ENCODE results near the gene HAPLN1. TPM values are rescaled to one million over a fixed set of nuclear protein-coding genes. Genes with fewer than 3 reads are reported as not detected.

Gene HAPLN1
- total and polyA plus RNA-seq, 2 experiments from 2014 or later = 1.5 to 4.0 TPM

DNA sequence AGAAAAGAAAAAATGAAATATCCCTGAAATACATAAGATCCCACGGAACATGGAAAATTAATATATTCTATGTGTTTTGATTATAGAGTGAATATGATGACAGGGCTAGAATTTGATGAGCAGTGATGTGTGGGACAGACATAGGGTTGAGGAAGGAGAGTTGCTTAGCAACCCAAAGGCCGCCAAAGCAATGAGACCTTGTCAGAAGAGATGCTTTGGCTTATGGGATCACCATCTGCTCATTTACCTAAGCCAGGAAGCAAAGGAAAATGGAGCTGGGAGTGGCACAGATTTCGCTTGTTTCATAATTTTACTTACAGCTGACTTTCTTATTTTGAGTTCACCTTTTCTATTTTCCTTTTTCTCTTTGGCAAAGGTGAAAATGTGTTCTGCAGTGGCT lies 20.9 kb upstream of the HAPLN1 start:
- H3K27ac Mint-ChIP-seq = no peak overlapping the region
- TF ChIP-seq ZNF114 (CRISPR knock-in tag; IDR thresholded peaks at IDR 0.05) (no peak), ETS1 (IDR thresholded peaks at IDR 0.05) (no peak), REST (IDR thresholded peaks at IDR 0.05; ENCODE audit: unreplicated experiment) (no peak), ZNF331 (CRISPR knock-in tag; IDR thresholded peaks at IDR 0.05; ENCODE audit: low read depth) (no peak), EZH2 (IDR thresholded peaks at IDR 0.05; ENCODE audit: low read depth, unreplicated experiment) (no peak), POLR2AphosphoS5 (IDR thresholded peaks at IDR 0.05; ENCODE audit: low read depth) (no peak), STAT1 (IDR thresholded peaks at IDR 0.05; ENCODE audit: unreplicated experiment) (no peak), CREB1 (CRISPR knock-in tag; IDR thresholded peaks at IDR 0.05; ENCODE audit: low read depth) (no peak)
- TF ChIP-seq, protein P1, sequence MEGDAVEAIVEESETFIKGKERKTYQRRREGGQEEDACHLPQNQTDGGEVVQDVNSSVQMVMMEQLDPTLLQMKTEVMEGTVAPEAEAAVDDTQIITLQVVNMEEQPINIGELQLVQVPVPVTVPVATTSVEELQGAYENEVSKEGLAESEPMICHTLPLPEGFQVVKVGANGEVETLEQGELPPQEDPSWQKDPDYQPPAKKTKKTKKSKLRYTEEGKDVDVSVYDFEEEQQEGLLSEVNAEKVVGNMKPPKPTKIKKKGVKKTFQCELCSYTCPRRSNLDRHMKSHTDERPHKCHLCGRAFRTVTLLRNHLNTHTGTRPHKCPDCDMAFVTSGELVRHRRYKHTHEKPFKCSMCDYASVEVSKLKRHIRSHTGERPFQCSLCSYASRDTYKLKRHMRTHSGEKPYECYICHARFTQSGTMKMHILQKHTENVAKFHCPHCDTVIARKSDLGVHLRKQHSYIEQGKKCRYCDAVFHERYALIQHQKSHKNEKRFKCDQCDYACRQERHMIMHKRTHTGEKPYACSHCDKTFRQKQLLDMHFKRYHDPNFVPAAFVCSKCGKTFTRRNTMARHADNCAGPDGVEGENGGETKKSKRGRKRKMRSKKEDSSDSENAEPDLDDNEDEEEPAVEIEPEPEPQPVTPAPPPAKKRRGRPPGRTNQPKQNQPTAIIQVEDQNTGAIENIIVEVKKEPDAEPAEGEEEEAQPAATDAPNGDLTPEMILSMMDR (conservative IDR thresholded peaks at IDR 0.05; ENCODE audit: low read depth in 2 of 2) = no peak
- TF ChIP-seq, protein P2, sequence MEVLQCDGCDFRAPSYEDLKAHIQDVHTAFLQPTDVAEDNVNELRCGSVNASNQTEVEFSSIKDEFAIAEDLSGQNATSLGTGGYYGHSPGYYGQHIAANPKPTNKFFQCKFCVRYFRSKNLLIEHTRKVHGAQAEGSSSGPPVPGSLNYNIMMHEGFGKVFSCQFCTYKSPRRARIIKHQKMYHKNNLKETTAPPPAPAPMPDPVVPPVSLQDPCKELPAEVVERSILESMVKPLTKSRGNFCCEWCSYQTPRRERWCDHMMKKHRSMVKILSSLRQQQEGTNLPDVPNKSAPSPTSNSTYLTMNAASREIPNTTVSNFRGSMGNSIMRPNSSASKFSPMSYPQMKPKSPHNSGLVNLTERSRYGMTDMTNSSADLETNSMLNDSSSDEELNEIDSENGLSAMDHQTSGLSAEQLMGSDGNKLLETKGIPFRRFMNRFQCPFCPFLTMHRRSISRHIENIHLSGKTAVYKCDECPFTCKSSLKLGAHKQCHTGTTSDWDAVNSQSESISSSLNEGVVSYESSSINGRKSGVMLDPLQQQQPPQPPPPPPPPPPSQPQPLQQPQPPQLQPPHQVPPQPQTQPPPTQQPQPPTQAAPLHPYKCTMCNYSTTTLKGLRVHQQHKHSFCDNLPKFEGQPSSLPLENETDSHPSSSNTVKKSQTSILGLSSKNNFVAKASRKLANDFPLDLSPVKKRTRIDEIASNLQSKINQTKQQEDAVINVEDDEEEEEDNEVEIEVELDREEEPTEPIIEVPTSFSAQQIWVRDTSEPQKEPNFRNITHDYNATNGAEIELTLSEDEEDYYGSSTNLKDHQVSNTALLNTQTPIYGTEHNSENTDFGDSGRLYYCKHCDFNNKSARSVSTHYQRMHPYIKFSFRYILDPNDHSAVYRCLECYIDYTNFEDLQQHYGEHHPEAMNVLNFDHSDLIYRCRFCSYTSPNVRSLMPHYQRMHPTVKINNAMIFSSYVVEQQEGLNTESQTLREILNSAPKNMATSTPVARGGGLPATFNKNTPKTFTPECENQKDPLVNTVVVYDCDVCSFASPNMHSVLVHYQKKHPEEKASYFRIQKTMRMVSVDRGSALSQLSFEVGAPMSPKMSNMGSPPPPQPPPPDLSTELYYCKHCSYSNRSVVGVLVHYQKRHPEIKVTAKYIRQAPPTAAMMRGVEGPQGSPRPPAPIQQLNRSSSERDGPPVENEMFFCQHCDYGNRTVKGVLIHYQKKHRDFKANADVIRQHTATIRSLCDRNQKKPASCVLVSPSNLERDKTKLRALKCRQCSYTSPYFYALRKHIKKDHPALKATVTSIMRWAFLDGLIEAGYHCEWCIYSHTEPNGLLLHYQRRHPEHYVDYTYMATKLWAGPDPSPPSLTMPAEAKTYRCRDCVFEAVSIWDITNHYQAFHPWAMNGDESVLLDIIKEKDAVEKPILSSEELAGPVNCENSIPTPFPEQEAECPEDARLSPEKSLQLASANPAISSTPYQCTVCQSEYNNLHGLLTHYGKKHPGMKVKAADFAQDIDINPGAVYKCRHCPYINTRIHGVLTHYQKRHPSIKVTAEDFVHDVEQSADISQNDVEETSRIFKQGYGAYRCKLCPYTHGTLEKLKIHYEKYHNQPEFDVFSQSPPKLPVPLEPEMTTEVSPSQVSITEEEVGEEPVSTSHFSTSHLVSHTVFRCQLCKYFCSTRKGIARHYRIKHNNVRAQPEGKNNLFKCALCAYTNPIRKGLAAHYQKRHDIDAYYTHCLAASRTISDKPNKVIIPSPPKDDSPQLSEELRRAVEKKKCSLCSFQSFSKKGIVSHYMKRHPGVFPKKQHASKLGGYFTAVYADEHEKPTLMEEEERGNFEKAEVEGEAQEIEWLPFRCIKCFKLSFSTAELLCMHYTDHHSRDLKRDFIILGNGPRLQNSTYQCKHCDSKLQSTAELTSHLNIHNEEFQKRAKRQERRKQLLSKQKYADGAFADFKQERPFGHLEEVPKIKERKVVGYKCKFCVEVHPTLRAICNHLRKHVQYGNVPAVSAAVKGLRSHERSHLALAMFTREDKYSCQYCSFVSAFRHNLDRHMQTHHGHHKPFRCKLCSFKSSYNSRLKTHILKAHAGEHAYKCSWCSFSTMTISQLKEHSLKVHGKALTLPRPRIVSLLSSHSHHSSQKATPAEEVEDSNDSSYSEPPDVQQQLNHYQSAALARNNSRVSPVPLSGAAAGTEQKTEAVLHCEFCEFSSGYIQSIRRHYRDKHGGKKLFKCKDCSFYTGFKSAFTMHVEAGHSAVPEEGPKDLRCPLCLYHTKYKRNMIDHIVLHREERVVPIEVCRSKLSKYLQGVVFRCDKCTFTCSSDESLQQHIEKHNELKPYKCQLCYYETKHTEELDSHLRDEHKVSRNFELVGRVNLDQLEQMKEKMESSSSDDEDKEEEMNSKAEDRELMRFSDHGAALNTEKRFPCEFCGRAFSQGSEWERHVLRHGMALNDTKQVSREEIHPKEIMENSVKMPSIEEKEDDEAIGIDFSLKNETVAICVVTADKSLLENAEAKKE (CRISPR knock-in tag; IDR thresholded peaks at IDR 0.05) = no peak
- no peaks in the 10 kb centered on the region for H3K36me3 ChIP-seq (ENCODE audit: insufficient read depth)
- no peaks in the 10 kb centered on the region for H3K36me3 Mint-ChIP-seq (ENCODE audit: low read depth)
- no peaks in the 10 kb centered on the region for H4K20me1 ChIP-seq (replicated peaks; ENCODE audit: insufficient read depth)
- H3K4me1 Mint-ChIP-seq = no peaks in the 10 kb centered on the region
- H3K4me3 ChIP-seq = no peak overlapping the region
- H3K27ac ChIP-seq (ENCODE audit: low read depth) = no peak overlapping the region
- H3F3A ChIP-seq (replicated peaks; ENCODE audit: low read depth) = no peaks in the 10 kb centered on the region
- peaks cover 3% of the 10 kb centered on the region; the same call in 1 of the 3 replicates for H3K9me3 Mint-ChIP-seq
- no peaks in the 10 kb centered on the region for H3K27me3 Mint-ChIP-seq (ENCODE audit: insufficient read depth, low read depth, poor library complexity)
- DNase-seq (ENCODE audit: low spot score) = no peak
- no peaks in the 10 kb centered on the region for H3K9me2 ChIP-seq (ENCODE audit: insufficient read depth)
- H3K4me1 ChIP-seq (ENCODE audit: insufficient read depth) = no peaks in the 10 kb centered on the region
- no peaks in the 10 kb centered on the region for H3K79me2 ChIP-seq (replicated peaks; ENCODE audit: insufficient read depth)
- H2AFZ ChIP-seq = no peak overlapping the region
- H3K4me3 Mint-ChIP-seq = no peak overlapping the region
- no peak for ATAC-seq
- no peak overlapping the region for H3K4me2 ChIP-seq
- no peaks in the 10 kb centered on the region for H3K27me3 ChIP-seq (ENCODE audit: insufficient read depth)
